ENCODE measurements around the gene GNAT1.

- TF ChIP-seq EP300 (IDR thresholded peaks at IDR 0.05) (no peak), POLR2AphosphoS5 (IDR thresholded peaks at IDR 0.05) (no peak)
These were observed 3.6 kb downstream of the GNAT1 start for GRCh38 chr3:50194903-50195500.
